LHCN-M2 (cell line): ENCODE data around the gene TTC9B. TPM values are rescaled to one million over a fixed set of nuclear protein-coding genes. Genes with fewer than 3 reads are reported as not detected.

ENCODE experiments used
- DNase-seq: peaks from one replicate; pipeline ENCODE4 v3.0.0-alpha.2; 2012; ENCODE audit warnings: low read depth
- total RNA-seq: library from RNA; depleted of rRNA; stranded (reverse); fragments of >200 nt; gene quantifications from 2 replicates; pipeline ENCODE4 v1.2.3, GENCODE V29; 2014

Gene TTC9B
- total RNA-seq, 1 experiment from 2014 or later: not detected

- DNase-seq: no peak
Observed at GRCh38 chr19:40247735-40248262, 29.6 kb upstream of the TTC9B start.

- DNase-seq: no peak
Observed at GRCh38 chr19:40247178-40247577, 29.0 kb upstream of the TTC9B start.

DNA sequence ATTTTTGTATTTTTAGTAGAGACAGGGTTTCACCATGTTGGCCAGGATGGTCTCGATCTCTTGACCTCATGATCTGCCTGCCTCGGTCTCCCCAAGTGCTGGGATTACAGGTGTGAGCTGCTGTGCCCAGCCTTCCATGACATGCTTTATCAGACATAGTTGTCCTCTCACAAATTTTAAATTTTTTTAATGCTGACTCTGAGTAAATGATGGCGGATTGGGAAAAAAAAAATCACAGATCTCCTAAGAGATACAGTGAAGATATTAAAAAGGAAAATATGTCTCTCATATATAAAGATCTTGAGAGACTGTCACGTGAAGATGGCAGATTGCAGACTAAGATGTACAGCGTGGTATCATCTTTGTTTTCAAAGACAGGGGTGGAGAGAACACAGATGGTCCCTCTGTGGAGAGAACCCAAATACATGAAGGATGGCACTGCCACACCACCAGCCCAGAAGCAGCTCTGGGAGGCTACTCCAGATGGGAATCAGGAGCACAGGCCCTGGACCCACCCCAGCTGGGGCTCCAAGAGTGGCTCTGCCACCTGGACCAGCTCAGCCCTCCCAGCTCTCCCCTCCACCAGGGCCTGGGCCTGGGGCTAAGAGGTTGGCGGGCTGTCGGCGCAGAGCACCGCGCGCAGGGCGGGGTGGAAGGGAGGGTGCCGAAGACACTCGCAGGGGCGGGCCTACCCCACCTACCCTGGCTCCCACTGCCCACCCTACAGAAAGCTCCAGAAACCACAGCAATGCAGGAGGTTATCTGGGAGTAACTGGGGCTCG lies 28.3 kb upstream of the TTC9B start:
- DNase-seq: no peak

DNA sequence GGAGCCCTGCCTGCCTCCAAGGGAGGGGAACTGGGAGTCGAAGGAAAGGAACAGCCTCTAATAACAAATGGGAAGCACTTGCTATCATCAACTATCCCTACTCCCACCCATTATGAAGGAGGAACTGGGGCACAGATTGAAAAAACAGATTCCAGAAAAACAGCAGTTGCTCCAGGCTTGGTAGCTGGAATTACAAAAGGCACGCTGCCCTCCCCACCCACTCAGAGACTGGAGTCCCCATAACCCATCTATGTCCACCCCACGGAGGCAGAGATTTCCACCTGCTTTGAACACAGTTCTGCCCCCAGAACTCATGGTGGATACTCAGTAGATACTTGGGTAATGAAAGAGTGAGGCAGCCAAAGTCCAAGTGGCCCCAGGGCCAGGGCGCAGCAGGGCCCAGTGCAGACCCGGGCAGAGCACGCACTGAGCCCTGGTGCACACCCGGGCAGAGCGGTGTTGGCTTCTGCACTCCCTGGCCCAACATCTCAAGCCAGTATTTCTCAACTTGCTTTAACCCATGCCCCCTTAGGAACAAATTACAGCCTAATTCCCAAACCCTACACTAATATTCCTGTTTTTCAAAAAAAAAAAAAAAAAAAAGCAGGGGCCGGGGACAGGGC lies 27.4 kb upstream of the TTC9B start:
- DNase-seq: no peak

- DNase-seq: no peak
Observed at GRCh38 chr19:40244579-40245317, 26.6 kb upstream of the TTC9B start.

GRCh38 chr19:40243181-40243580 lies 25.0 kb upstream of the TTC9B start:
- DNase-seq: no peak

DNA sequence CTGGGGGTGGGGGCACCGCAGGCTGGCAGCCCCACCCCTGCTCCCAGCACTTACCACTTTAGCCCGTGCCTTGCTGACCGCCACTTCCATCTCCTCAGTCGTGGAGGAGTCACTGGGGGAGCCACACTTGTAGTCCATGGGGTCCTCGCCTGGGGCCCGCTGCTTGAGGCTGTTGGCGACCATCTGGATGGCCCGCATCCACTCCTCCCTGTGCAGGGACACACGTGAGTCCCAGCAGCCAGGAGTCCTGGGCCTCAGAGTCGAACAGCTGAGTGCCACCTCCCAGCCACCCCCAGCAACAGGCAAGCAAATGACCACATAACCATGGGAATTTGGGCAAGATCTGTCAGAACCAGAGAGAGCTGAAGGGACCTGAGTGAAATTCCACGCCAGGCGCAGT lies 24.3 kb upstream of the TTC9B start:
- no peak for DNase-seq

DNA sequence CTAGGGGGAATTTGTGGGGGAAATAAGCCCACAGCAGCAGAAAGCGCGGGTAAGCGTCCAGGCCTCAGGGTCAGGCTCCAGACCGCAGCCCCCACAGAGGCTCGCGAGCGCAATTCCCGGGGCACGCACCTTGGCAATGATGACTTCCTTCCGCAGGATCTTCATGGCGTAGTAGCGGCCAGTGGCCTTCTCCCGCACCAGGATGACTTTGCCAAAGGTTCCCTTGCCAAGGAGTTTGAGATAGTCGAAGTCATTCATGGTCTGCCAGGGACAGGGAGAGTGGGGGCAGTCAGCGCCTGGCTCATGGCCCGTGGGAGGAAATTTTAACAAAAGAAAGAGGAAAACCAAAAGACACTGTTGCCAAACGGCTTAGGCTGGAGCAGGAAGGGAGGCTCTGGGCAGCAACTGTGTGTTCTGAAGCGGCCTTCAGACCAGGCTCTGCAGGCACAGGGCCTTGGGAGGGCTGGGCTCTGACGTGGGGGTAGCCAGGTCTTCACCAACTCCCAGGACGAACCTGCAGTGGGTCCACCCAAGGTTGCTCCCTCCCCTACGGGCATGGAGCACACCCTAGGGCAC lies 23.7 kb upstream of the TTC9B start:
- DNase-seq: no peak

DNA sequence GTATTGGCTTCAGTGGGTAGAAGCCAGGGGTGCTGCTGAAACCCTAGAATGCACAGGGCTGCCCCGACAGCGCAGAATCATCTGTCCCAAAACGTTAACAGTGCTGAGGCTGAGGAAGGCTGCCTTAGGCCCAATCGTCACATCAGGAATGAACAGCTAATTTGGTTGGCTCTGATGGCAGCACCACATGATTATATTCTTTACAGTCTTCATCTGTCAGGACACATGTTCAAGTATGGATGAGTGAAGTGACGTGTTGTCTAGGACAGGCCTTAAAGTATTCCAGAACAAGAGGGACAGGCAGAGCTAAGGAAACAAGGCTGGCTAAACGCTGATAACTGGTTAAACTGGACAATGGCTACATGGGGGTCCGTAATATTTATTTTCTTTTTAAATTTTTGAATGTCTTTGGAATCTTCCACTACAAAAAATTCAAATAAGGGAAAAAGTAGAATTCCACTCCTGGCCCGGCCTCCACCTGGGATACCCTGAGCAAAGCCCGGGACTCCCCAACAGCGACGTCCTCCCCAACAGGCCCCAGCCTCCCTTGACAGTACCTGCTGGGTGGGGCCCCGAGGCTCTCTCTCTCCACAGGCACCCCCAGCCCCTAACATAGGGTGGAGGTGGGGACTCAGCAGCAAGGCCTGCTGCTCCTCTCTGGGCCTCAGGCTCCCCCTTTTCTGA lies 23.1 kb upstream of the TTC9B start:
- no peak for DNase-seq

DNA sequence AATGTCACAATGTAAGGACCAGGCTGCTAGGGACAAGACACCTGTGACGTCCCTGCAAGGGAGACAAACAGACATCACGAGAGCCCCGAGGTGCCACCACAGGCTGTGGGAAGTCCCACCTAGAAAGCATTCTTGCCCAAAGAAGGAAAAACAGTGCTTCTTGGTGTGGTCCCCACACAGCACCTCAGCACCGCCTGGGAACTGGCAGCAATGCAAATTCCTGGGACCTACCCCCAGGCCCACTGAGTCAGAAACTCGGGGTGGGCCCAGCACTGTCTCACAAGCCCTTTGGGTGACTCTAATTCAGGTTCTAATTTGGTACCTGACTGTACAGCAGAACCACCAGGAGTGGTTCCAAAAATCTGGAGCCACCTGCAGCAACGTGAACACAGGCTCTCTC lies 22.1 kb upstream of the TTC9B start:
- DNase-seq: no peak

DNA sequence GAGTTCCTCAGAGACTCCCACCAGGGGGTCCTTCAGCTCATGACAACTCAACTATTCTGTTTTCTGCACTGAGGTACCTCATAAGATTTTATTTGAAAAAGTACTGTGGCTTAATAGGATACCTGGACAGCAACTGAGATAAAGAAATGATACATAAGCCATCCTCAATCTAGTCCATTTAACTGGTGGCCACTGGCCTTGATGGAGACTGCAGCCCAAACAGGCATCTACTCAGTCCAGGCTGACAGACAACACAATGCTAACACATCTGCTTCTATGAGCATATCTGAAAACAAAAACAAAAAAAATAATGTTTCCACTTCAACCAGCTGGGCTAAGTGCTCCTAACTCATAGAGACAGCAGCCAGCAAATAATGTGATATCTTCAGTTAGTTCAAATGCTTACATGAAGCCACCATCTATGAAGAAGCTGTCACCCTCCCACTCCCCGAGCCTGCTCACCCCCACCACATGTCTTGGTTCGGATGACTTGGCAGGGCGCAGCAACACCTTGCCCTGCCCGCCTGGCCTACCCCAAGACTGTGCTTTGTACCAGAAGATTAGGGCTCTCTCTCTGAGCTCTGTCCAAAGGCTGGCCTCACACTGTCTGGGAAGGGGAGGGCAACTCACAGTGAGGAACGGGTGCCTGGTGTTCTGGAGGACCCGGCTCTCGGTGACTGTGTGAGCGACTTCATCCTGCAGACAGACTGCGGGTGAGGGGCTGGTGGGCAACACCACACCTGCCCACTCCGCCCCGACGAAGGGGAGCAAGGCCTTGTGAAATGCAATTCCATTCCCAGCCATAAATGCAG lies 21.4 kb upstream of the TTC9B start:
- DNase-seq: no peak

GRCh38 chr19:40238775-40239174 lies 20.6 kb upstream of the TTC9B start:
- no peak for DNase-seq

GRCh38 chr19:40237791-40238190 lies 19.6 kb upstream of the TTC9B start:
- no peak for DNase-seq

GRCh38 chr19:40236366-40236765 lies 18.2 kb upstream of the TTC9B start:
- no peak for DNase-seq

DNA sequence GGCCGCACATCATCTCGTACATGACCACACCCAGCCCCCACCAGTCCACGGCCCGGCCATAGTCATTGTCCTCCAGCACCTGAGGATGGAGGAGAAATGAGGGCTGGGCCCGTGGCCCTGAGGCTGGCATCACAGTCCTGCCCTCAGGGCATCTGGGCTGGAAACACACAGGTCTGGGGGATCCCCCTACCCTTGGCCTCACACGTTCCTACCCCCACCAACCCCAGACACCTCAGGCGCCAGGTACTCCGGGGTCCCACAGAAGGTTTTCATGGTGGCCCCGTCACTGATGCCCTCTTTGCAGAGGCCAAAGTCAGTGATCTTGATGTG lies 17.8 kb upstream of the TTC9B start:
- no peak for DNase-seq

DNA sequence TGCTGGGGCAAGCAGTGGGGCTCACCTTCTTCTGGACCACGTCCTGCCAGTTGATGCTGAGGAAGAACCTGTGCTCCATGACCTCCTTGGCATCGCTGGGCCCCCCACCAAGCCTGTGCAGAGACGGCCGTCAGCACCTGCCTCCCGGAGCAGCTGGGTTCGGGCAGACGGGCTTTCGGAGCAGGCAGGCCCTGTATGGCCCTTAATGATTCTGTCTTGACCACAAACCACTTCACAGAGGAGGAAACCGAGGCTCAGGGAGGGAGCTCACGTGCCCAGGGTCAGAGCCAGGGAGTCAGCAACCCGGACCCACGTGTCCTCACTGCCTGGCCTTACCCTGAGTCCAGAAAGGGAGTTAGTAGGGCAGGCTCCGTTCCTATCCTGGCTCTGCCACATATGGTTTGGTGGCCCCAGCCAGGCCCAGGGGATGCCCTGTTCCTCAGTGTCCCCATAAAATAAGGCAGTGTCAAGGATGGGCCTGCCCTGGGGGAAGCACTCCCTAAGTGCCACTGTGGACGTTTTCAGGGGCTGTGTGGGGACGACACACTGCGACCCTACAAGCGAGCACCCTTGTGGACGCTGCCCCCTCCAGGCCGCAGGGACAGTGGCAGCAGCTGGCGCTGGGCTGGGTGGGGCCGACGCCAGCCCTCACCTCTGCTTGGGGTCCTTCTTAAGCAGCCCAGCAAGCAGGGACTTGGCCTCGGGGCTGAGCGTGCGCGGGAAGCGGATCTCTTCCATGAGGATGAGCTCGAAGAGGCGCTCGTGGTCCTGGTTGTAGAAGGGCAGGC lies 17.2 kb upstream of the TTC9B start:
- no peak for DNase-seq

GRCh38 chr19:40234429-40235237 lies 16.4 kb upstream of the TTC9B start:
- DNase-seq: no peak

DNA sequence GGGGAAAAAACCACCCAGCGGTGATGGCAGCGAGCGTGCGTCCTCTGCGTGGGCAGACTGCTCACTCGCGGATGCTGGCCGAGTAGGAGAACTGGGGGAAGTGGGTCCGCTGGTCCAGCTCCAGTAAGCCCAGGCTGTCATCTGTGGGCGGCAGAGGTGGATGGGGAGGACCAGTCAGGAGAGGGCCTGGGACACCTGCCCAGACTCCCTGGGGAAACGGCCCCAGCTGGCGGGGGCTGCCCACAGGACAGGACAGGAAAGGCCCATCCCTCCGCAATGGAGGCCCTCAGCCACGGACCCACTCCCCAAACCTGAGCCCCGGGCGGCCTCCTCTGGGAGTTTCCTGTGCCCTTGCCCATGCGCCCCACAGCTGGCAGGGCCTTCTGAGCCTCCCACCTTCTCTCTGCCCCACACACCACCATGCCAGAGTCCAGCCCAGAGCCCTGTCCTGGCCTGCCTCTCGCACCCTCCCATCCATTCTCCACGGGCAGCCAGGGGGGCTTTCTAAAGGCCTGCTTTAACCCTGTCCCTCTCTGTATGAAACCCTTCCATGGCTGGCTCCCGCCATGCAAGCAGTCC lies 15.7 kb upstream of the TTC9B start:
- DNase-seq: no peak
